Gastrocnemius medialis (tissue), 4 donors: ENCODE data around the gene CDK2AP2.

ENCODE experiments used
- POLR2A ChIP-seq, 2 donors: fragments of 450-650 bp; IDR thresholded peaks; one replicate each; pipeline ENCODE4 v1.6.1; 2017; ENCODE audit warnings: antibody characterized with exemption in 2 of 2, mild to moderate bottlenecking in 2 of 2, moderate library complexity in 2 of 2
- TF ChIP-seq, protein P1 (sequence below), 5 experiments: fragments of 450-650 bp in 3 of 5; fragments of 200-600 bp in 2 of 5; sonication (generic) in 2 of 5; IDR thresholded peaks in 4 of 5; conservative IDR thresholded peaks in 1 of 5; 1 replicate in 4 of 5; 2 replicates in 1 of 5; pipeline ENCODE4 v1.5.1; 2016 to 2019; ENCODE audit warnings: antibody characterized with exemption in 5 of 5, mild to moderate bottlenecking in 3 of 5, moderate library complexity in 3 of 5

DNA sequence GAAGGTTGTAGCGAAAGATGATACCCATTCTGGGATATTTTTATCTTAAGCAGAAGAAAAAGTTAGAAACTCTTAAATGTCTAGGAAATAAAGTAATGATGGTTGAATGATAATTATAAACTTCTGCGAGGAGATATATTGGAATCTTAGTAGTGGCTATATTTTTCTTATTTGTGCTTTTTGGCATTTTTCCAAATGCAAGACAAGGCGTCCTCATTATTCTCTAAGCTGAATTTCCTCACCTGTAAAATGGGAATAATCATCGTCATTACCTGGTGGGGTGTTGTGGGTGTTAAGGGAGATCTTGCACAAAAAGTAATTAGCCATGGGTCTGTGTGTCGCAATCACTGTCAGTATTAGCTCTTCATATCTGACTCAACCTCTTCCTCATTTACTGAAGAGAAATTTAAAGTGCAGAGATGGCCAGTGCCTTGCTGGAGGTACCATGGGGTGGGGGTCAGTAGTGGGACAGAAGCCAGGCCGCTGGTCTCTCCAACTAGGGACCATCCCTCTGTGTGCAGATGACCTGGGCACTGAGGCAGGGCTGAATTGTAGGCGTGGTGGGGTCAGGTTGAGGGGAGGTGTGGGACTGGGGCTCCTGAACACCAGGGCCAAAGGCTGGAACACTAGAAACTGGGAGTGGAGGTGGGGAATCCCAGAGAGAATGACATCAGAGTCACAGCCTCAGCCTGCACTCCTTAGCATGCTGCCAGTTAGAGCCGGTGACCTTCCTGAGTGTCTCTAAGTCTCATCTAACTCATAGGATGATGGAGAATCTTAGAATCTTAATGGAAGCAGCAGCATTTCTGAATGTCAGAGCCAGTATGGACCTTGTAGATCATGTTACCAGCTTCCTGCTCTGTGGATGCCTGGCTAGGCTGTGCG is 6.9 kb downstream of the CDK2AP2 start:
- TF ChIP-seq POLR2A (IDR thresholded peaks at IDR 0.05): no peak
- TF ChIP-seq, protein P1, sequence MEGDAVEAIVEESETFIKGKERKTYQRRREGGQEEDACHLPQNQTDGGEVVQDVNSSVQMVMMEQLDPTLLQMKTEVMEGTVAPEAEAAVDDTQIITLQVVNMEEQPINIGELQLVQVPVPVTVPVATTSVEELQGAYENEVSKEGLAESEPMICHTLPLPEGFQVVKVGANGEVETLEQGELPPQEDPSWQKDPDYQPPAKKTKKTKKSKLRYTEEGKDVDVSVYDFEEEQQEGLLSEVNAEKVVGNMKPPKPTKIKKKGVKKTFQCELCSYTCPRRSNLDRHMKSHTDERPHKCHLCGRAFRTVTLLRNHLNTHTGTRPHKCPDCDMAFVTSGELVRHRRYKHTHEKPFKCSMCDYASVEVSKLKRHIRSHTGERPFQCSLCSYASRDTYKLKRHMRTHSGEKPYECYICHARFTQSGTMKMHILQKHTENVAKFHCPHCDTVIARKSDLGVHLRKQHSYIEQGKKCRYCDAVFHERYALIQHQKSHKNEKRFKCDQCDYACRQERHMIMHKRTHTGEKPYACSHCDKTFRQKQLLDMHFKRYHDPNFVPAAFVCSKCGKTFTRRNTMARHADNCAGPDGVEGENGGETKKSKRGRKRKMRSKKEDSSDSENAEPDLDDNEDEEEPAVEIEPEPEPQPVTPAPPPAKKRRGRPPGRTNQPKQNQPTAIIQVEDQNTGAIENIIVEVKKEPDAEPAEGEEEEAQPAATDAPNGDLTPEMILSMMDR (IDR thresholded peaks at IDR 0.05 in 4 of 5, conservative IDR thresholded peaks at IDR 0.05 in 1 of 5): no peak
